Measurements from ENCODE around the gene ARHGAP28. TPM values are rescaled to one million over a fixed set of nuclear protein-coding genes. Genes with fewer than 3 reads are reported as not detected.
"Not testable (repeated sequence)": the region's sequence is repeated elsewhere in the genome, so short reads cannot be mapped to it uniquely, and the experiment has no call there.

The ARHGAP28 gene
- polyA plus RNA-seq, 1 donor = 22.5 TPM

GRCh38 chr18:6775237-6775636 is 45.7 kb downstream of the ARHGAP28 start:
- DNase-seq (ENCODE audit: low read depth) = no peak

DNA sequence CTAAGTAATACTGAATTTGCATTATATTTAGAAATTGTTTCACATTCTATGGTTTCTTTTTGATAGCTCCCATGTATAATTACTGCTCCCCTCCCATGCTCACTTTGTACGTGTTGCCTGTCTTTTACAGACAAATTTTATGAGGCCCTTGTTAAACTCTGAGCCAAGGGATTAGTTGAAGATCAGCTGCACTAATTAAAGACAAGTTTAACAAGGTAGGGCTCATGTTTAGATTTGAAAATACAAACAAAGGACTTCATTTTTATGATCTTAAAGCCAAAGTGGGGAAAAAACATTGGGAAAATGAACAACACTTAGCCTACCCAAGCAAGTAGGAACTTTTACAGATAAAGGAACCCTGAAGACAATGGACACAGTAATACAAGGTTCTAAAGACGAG is 46.2 kb downstream of the ARHGAP28 start:
- no peak for DNase-seq (ENCODE audit: low read depth)

GRCh38 chr18:6776188-6776587 is 46.7 kb downstream of the ARHGAP28 start:
- peak; percentile 94 for DNase-seq (ENCODE audit: low read depth)

DNA sequence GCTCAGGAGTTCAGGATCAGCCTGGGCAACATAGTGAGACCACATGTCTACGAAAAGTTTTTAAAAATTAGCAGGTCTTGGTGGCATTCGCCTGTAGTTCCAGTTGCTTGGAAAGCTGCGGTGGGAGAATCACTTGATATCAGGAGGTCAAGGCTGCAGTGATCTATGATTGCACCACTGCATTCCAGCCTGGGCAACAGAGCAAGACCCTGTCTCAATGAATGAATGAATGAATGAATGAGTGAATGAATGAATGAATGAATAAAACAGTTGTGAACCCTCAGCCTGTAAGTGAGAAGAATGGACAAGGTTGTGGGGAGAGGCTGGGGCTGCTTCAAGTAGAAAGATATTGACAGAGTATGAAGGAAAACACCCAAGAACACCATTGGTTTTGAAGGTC is 48.0 kb downstream of the ARHGAP28 start:
- no peak for DNase-seq (ENCODE audit: low read depth)

GRCh38 chr18:6778459-6779247 is 49.1 kb downstream of the ARHGAP28 start:
- no peak for DNase-seq (ENCODE audit: low read depth)

GRCh38 chr18:6781142-6781714 is 51.7 kb downstream of the ARHGAP28 start:
- no peak for DNase-seq (ENCODE audit: low read depth)

DNA sequence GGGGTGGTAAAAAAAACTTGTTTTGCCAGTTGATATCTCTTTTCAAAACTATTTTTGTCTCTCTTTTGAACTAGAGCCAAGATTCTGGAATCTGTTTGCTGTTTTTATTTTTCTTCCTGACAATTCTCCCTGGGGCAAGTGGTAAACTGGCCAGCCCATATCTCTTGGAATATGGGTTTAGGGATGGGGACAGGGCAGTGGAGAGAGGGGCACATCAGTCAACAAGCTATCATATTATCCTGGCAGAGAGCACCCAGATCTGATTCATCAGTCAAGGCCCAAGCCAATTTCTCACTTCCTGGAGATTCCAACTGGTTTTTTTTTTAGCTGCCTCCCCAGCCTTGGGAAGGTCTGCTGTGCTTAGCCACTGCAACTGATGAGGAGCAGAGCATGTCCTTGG is 52.3 kb downstream of the ARHGAP28 start:
- DNase-seq (ENCODE audit: low read depth) = no peak

DNA sequence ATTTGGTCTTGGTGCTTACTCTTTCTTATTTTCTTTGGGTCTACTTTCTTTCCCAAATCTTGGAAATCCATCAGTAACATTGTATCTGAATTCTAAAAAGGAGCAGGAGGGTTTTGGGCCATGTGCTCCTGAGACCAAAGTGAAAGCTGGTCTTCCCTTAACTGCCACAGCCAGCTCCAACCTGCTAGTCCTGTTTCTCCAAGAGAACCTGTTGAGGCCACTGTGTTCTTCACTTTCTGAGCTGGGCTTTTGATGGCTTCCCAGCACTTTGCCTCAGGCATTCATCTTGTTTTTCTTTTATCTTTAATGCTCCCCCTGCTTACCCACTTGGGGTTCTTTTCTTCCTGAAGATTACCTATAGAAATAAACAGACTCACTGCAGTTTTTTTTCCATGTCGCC is 53.3 kb downstream of the ARHGAP28 start:
- no peak for DNase-seq (ENCODE audit: low read depth)

GRCh38 chr18:6784046-6784445 is 54.5 kb downstream of the ARHGAP28 start:
- no peak for DNase-seq (ENCODE audit: low read depth)

DNA sequence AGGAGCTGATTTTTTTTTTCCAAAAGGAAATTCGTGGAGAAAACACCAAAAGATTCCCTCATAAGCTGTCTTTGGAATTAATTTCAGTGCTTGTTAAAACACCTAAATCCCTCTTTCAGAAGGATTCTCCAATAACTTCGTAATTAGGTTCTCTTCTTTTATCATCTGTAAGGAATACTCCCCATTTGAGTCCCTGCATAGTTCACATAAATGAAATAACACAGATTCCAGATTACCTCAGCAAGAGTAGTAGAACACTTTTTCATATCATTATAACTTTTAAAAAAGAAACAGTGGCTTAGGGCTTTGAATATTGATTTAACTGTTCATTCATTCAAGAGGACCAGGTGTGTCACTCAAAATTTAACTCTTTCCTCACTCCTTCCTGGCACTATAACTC is 55.5 kb downstream of the ARHGAP28 start:
- no peak for DNase-seq (ENCODE audit: low read depth)

DNA sequence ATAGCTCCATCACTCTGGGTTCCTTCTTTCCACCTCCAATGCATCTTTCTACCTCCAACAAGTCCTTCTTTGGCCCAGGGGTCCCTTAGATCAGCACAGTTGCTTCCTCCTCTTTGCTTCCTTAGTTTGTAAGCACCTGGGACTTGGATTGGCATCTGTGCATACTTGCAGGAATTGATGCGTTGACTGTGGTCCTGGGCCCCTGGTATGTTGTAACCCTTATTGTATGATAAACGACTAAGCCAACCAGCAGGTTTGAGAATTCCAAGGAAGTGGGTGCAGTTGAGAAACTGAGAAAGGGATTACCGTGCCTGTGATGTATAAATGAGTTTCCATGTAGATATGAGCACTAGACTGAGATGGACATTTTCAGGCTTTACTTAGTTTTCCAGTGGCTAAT is 55.9 kb downstream of the ARHGAP28 start:
- DNase-seq (ENCODE audit: low read depth) = no peak

GRCh38 chr18:6792391-6792790 is 62.9 kb downstream of the ARHGAP28 start:
- no peak for DNase-seq (ENCODE audit: low read depth)

DNA sequence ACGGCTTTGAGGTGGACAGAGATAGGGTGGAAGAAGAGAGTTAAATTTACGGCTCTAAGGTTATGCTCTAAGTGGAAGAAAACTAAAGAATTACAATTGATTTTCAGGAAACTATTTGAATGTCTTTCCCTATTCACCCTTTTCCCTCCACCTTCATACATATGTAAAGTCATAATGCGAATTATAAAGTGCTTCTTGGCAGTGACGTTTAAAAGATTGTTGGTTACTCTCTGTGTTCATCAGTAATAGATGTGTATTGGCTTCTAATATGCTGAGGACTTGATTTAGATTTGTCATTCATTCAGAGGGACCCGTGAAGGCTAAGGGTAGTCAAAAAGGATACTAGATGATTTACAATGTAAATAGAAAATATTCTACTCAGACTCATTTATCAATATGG is 63.9 kb downstream of the ARHGAP28 start:
- DNase-seq (ENCODE audit: low read depth) = no peak

- DNase-seq (ENCODE audit: low read depth) = no peak
These were observed 64.5 kb downstream of the ARHGAP28 start for GRCh38 chr18:6793986-6794385.

- no peak for DNase-seq (ENCODE audit: low read depth)
These were observed 65.8 kb downstream of the ARHGAP28 start for GRCh38 chr18:6795307-6795706.

DNA sequence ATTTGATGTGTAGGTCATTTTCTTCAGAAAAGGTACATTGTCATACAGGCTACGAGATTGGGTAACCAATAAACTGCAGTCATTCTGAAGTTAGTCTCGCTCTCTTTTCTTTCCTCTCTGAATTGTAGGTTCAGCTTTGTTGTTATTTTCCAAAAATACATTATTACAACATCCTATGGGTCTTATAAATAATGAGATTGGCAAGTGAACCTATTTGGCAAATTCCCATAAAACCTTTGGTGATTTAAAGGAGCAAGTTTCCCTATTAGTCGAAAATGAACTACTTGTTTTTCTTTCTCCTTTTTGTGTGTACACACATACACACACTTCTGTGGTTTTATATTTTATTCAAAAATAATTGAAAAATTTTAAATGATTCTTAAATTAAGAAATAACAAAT is 67.0 kb downstream of the ARHGAP28 start:
- no peak for DNase-seq (ENCODE audit: low read depth)

- peak; percentile 80 for DNase-seq (ENCODE audit: low read depth)
These were observed 67.7 kb downstream of the ARHGAP28 start for GRCh38 chr18:6797171-6797570.

GRCh38 chr18:6798896-6799295 is 69.4 kb downstream of the ARHGAP28 start:
- DNase-seq (ENCODE audit: low read depth) = no peak

- not testable (repeated sequence) for DNase-seq (ENCODE audit: low read depth)
These were observed 70.8 kb downstream of the ARHGAP28 start for GRCh38 chr18:6800309-6800708.

DNA sequence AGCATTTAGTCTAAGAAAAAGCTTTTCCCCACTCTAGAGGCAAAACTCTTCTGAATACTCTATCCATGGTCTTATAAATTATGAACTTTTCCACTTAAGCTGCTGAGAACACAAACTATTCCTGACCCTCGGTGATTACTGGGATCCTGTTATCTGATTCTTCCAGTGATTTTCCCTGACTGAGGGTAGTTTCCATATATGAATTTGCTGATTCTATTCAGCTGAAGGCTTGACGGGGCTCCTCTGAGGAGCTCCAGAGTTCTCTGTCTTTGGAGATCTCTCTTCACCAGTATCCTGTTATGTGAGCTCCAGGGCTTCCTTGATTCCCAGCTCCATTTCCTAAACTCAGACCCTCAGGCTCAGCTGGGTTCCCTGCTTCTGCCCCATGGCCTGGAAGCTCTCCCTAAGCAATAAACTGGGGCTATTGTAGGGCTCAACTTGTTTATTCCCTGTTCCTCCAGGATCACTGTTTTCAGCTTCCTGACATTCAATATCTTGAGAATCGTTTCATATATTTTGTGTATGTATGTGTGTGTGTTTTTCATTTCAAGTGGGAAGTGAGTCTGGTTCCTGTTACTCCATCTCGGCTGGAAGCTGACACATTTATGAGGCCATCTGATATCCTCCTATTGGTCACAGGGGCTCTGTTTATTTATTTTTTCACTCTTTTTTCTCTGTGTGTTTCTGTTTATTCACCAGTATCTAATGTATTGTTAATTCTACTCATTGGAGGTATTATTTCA is 78.2 kb downstream of the ARHGAP28 start:
- no peak for DNase-seq (ENCODE audit: low read depth)

- no peak for DNase-seq (ENCODE audit: low read depth)
These were observed 80.7 kb downstream of the ARHGAP28 start for GRCh38 chr18:6810191-6810590.

GRCh38 chr18:6811816-6812215 is 82.3 kb downstream of the ARHGAP28 start:
- DNase-seq (ENCODE audit: low read depth) = no peak

GRCh38 chr18:6814882-6815425 is 85.4 kb downstream of the ARHGAP28 start:
- no peak for DNase-seq (ENCODE audit: low read depth)

Measured in forelimb muscle (tissue), 1 donor.